Neural cell (in vitro differentiated cells): ENCODE measurements around the gene SV2C. TPM values are rescaled to one million over a fixed set of nuclear protein-coding genes. Genes with fewer than 3 reads are reported as not detected.

Experiments used
- H2AFZ ChIP-seq: fragments of 200-600, 300-800 bp; sonication (generic), shearing (Covaris generic); 2 replicates; pipeline ENCODE4 v1.6.0; 2014; ENCODE audit warnings: low read depth, mild to moderate bottlenecking, antibody characterized with exemption, low read length, moderate library complexity
- H3F3A ChIP-seq: fragments of 200-600 bp; shearing (Covaris generic); 2 replicates; pipeline ENCODE4 v1.6.1; 2016; ENCODE audit warnings: mild to moderate bottlenecking, moderate library complexity, mixed read lengths, antibody characterized with exemption, low read length; ENCODE audit not compliant: insufficient read depth, poor library complexity, severe bottlenecking
- H3K27ac ChIP-seq: fragments of 200-600, 300-800 bp; sonication (generic), shearing (Covaris generic); 2 replicates; pipeline ENCODE4 v1.5.1; 2014; ENCODE audit warnings: mild to moderate bottlenecking, low read length, moderate library complexity
- H3K27me3 ChIP-seq: fragments of 300-800, 200-600 bp; sonication (generic), shearing (Covaris generic); 2 replicates; pipeline ENCODE4 v1.6.0; 2014; ENCODE audit warnings: mild to moderate bottlenecking, low read depth, low read length, moderate library complexity; ENCODE audit not compliant: insufficient read depth
- H3K36me3 ChIP-seq: fragments of 300-800, 200-600 bp; sonication (generic), shearing (Covaris generic); 2 replicates; pipeline ENCODE4 v1.5.1; 2014; ENCODE audit warnings: mild to moderate bottlenecking, antibody characterized with exemption, low read length, moderate library complexity; ENCODE audit not compliant: insufficient read depth
- H3K4me2 ChIP-seq: fragments of 300-800, 200-600 bp; sonication (generic), shearing (Covaris generic); 2 replicates; pipeline ENCODE4 v1.6.0; 2014; ENCODE audit warnings: mild to moderate bottlenecking, low read length
- H3K4me3 ChIP-seq: fragments of 300-800, 200-600 bp; sonication (generic), shearing (Covaris generic); 2 replicates; pipeline ENCODE4 v1.5.1; 2014; ENCODE audit warnings: mild to moderate bottlenecking, low read length, moderate library complexity
- H3K79me2 ChIP-seq: fragments of 200-600 bp; shearing (Covaris generic); replicated peaks from 2 replicates; pipeline ENCODE4 v1.6.0; 2014; ENCODE audit warnings: mild to moderate bottlenecking, low read length, moderate library complexity; ENCODE audit not compliant: insufficient read depth
- H3K9ac ChIP-seq: fragments of 300-800, 200-600 bp; sonication (generic), shearing (Covaris generic); 2 replicates; pipeline ENCODE4 v1.6.1; 2016; ENCODE audit warnings: mild to moderate bottlenecking, low read length, mixed read lengths
- H3K9me2 ChIP-seq: fragments of 200-600 bp; shearing (Covaris generic); 2 replicates; pipeline ENCODE4 v1.6.1; 2016; ENCODE audit warnings: mild to moderate bottlenecking, low read length, mixed read lengths; ENCODE audit not compliant: insufficient read depth
- H3K9me3 ChIP-seq: fragments of 200-600, 300-800 bp; sonication (generic), shearing (Covaris generic); 2 replicates; pipeline ENCODE4 v1.6.1; 2016; ENCODE audit warnings: mild to moderate bottlenecking, mixed run types, low read length, moderate library complexity, mixed read lengths
- H4K20me1 ChIP-seq: fragments of 200-600 bp; shearing (Covaris generic); 2 replicates; pipeline ENCODE4 v1.6.1; 2016; ENCODE audit warnings: mild to moderate bottlenecking, mixed run types; ENCODE audit not compliant: insufficient read depth
- EP300 ChIP-seq: fragments of 450-650 bp; conservative IDR thresholded peaks from 2 replicates; pipeline ENCODE4 v1.6.1; 2014; ENCODE audit warnings: antibody characterized with exemption, mild to moderate bottlenecking, moderate library complexity; ENCODE audit not compliant: poor library complexity, severe bottlenecking
- EZH2 ChIP-seq: fragments of 200-600, 300-800 bp; shearing (Covaris generic), sonication (generic); IDR thresholded peaks from 2 replicates; pipeline ENCODE4 v1.6.1; 2014; ENCODE audit warnings: antibody characterized with exemption, low read length, borderline replicate concordance, mild to moderate bottlenecking; ENCODE audit not compliant: insufficient read depth, poor library complexity, severe bottlenecking
- MXI1 ChIP-seq: fragments of 450-650 bp; conservative IDR thresholded peaks from 2 replicates; pipeline ENCODE4 v1.6.1; 2014; ENCODE audit warnings: antibody characterized with exemption, mild to moderate bottlenecking; ENCODE audit not compliant: poor library complexity, severe bottlenecking
- RAD21 ChIP-seq: fragments of 450-650 bp; conservative IDR thresholded peaks from 2 replicates; pipeline ENCODE4 v1.6.1; 2014; ENCODE audit warnings: antibody characterized with exemption, mild to moderate bottlenecking, moderate library complexity
- REST ChIP-seq: IDR thresholded peaks from 2 replicates; pipeline ENCODE4 v1.6.1; 2012; ENCODE audit warnings: borderline replicate concordance
- SMC3 ChIP-seq: fragments of 450-650 bp; conservative IDR thresholded peaks from 2 replicates; pipeline ENCODE4 v1.6.1; 2014; ENCODE audit warnings: antibody characterized with exemption, mild to moderate bottlenecking, moderate library complexity; ENCODE audit not compliant: poor library complexity
- TAF1 ChIP-seq: IDR thresholded peaks from 2 replicates; pipeline ENCODE4 v1.6.1; 2012; ENCODE audit warnings: low read depth
- polyA plus RNA-seq: library from polyadenylated mRNA; depleted of rRNA; stranded (reverse); fragments of >200 nt; gene quantifications from 2 replicates; pipeline ENCODE4 v1.2.3, GENCODE V29; 2014
- TF ChIP-seq, protein P1 (sequence below): fragments of 450-650 bp; IDR thresholded peaks from 2 replicates; pipeline ENCODE4 v1.5.1; 2014; ENCODE audit warnings: antibody characterized with exemption, mild to moderate bottlenecking, moderate library complexity; ENCODE audit not compliant: poor library complexity, severe bottlenecking

The SV2C gene
- polyA plus RNA-seq, 1 donor from 2014 or later: 0.45 TPM

DNA sequence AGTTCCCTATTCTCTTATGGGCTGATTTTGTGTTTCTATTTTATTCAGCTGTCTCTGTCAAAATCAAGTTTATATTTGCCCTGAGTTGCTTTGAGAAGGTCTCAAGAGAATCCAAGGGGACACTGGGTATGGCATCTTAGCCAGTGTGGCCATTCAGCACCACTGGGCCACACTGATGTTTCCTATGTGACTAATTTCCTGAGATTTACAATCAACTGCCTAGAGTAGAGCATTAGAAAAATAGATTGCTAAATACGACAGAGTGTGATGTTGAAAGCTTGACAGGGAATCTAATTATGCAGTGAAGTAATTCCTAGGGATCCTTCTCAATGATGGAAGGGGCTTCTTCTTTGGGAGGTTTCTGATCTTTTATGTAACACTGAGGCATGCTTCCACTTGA is 141.7 kb downstream of the SV2C start:
- H3K4me2 ChIP-seq: no peak overlapping the region
- no peak overlapping the region for H3K9ac ChIP-seq
- no peaks in the 10 kb centered on the region for H3K36me3 ChIP-seq
- peak overlapping the region; percentile 59 for H3K27ac ChIP-seq
- H2AFZ ChIP-seq: no peak overlapping the region
- no peaks in the 10 kb centered on the region for H4K20me1 ChIP-seq
- no peaks in the 10 kb centered on the region for H3F3A ChIP-seq
- H3K9me2 ChIP-seq: no peaks in the 10 kb centered on the region
- H3K9me3 ChIP-seq: no peaks in the 10 kb centered on the region
- H3K79me2 ChIP-seq: no peaks in the 10 kb centered on the region
- H3K4me3 ChIP-seq: no peak overlapping the region
- TF ChIP-seq EZH2: no peak
- TF ChIP-seq RAD21: no peak
- no peak for TF ChIP-seq SMC3
- TF ChIP-seq TAF1: no peak
- TF ChIP-seq REST: peak; percentile 36
- no peaks in the 10 kb centered on the region for H3K27me3 ChIP-seq

DNA sequence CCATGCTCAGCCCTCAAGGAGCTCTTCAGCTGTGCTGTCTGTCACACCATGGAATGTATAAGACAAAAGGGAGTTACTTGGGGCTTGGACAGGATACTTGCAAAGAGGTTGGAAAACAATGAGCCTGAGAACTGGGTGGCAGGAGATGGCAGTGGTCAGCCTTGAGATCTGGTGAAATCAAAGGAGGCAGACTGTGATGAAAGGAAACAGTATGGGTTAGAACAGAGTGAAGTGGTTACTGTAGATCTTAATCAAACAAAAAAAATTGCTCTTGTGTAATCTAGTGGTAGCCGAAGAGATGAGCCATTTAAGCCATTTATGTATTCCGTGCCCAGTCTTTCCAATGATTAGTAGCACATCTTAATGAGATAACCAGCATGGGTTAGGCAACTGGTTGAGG is 142.2 kb downstream of the SV2C start:
- TF ChIP-seq EZH2 (no peak), REST (no peak), MXI1 (no peak), TAF1 (no peak), EP300 (no peak)
- TF ChIP-seq, protein P1, sequence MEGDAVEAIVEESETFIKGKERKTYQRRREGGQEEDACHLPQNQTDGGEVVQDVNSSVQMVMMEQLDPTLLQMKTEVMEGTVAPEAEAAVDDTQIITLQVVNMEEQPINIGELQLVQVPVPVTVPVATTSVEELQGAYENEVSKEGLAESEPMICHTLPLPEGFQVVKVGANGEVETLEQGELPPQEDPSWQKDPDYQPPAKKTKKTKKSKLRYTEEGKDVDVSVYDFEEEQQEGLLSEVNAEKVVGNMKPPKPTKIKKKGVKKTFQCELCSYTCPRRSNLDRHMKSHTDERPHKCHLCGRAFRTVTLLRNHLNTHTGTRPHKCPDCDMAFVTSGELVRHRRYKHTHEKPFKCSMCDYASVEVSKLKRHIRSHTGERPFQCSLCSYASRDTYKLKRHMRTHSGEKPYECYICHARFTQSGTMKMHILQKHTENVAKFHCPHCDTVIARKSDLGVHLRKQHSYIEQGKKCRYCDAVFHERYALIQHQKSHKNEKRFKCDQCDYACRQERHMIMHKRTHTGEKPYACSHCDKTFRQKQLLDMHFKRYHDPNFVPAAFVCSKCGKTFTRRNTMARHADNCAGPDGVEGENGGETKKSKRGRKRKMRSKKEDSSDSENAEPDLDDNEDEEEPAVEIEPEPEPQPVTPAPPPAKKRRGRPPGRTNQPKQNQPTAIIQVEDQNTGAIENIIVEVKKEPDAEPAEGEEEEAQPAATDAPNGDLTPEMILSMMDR: no peak

More for the DNA sequence above, 142.2 kb downstream of the SV2C start:
- Histone ChIP-seq H2AFZ (no peak overlapping the region), H4K20me1 (no peaks in the 10 kb centered on the region), H3K9me3 (no peaks in the 10 kb centered on the region), H3K4me3 (no peak overlapping the region), H3K9me2 (no peaks in the 10 kb centered on the region), H3K4me2 (no peak overlapping the region), H3F3A (no peaks in the 10 kb centered on the region), H3K27ac (peak overlapping the region; percentile 59), H3K36me3 (no peaks in the 10 kb centered on the region), H3K27me3 (no peaks in the 10 kb centered on the region), H3K9ac (no peak overlapping the region), H3K79me2 (no peaks in the 10 kb centered on the region)
